CD14-positive monocyte (primary cell): Measurements from ENCODE around the gene SIGMAR1. TPM values are rescaled to one million over a fixed set of nuclear protein-coding genes. Genes with fewer than 3 reads are reported as not detected.

Source experiments
- DNase-seq, 3 donors: peaks; one replicate each; pipeline ENCODE4 v3.0.0-alpha.2; 2011 to 2022
- H2AFZ ChIP-seq: 2 replicates; pipeline ENCODE4 v1.6.0; 2012; ENCODE audit warnings: mild to moderate bottlenecking, low read depth, low read length, inconsistent platforms; ENCODE audit not compliant: insufficient read depth, poor library complexity, severe bottlenecking
- H3K27ac ChIP-seq, 2 donors: 1 replicate in 1 of 2; 2 replicates in 1 of 2; pipeline ENCODE4 v1.5.1; 2012 to 2013; ENCODE audit warnings: low read length in 2 of 2, control low read depth in 1 of 2, inconsistent platforms in 1 of 2, low read depth in 1 of 2, mild to moderate bottlenecking in 1 of 2
- H3K27me3 ChIP-seq, 2 donors: one replicate each; pipeline versions ENCODE4 v1.6.0 to v1.6.1; 2011 to 2013; ENCODE audit warnings: low read length in 2 of 2; ENCODE audit not compliant: control insufficient read depth in 2 of 2, insufficient read depth in 2 of 2
- H3K36me3 ChIP-seq, 2 donors: replicated peaks in 1 of 2; 1 replicate in 1 of 2; 2 replicates in 1 of 2; pipeline versions ENCODE4 v1.5.1 to v1.6.1; 2012 to 2013; ENCODE audit warnings: low read length in 2 of 2, control low read depth in 1 of 2, inconsistent platforms in 1 of 2, mild to moderate bottlenecking in 1 of 2; ENCODE audit not compliant: insufficient read depth in 2 of 2, control insufficient read depth in 1 of 2
- H3K4me1 ChIP-seq, 2 donors: 1 replicate in 1 of 2; 2 replicates in 1 of 2; pipeline versions ENCODE4 v1.5.1 to v1.6.1; 2012 to 2013; ENCODE audit warnings: low read length in 2 of 2, control low read depth in 1 of 2, inconsistent platforms in 1 of 2, mild to moderate bottlenecking in 1 of 2, moderate library complexity in 1 of 2; ENCODE audit not compliant: insufficient read depth in 2 of 2, control insufficient read depth in 1 of 2
- H3K4me2 ChIP-seq: replicated peaks from 2 replicates; pipeline ENCODE3; 2012; ENCODE audit warnings: low read length, moderate library complexity, mild to moderate bottlenecking; ENCODE audit not compliant: poor library complexity, severe bottlenecking; ENCODE audit errors: extremely low read depth
- H3K4me3 ChIP-seq, 3 experiments: fragments of 200-600 bp in 1 of 3; sonication (generic) in 1 of 3; replicated peaks in 1 of 3; 1 replicate in 2 of 3; 2 replicates in 1 of 3; pipeline ENCODE4 v1.5.1; 2011 to 2013; ENCODE audit warnings: low read length in 3 of 3, mild to moderate bottlenecking in 3 of 3, control low read depth in 2 of 3, low read depth in 2 of 3, inconsistent platforms in 1 of 3, moderate library complexity in 1 of 3
- H3K79me2 ChIP-seq: 2 replicates; pipeline ENCODE4 v1.6.0; 2012; ENCODE audit warnings: mild to moderate bottlenecking, control low read depth, inconsistent platforms, low read length, moderate library complexity; ENCODE audit not compliant: insufficient read depth
- H3K9ac ChIP-seq: 2 replicates; pipeline ENCODE4 v1.6.0; 2017; ENCODE audit warnings: low read length, mild to moderate bottlenecking; ENCODE audit not compliant: insufficient read depth, poor library complexity, severe bottlenecking
- H3K9me3 ChIP-seq, 2 donors: replicated peaks in 1 of 2; 1 replicate in 1 of 2; 2 replicates in 1 of 2; pipeline versions ENCODE4 v1.5.1 to v1.6.1; 2012 to 2013; ENCODE audit warnings: low read length in 2 of 2, control low read depth in 1 of 2; ENCODE audit not compliant: control insufficient read depth in 1 of 2, insufficient read depth in 1 of 2
- H4K20me1 ChIP-seq: 2 replicates; pipeline ENCODE4 v1.6.0; 2012; ENCODE audit warnings: mild to moderate bottlenecking, low read length, control low read depth, moderate library complexity; ENCODE audit not compliant: insufficient read depth
- H3K27ac Mint-ChIP-seq, 7 donors: one replicate each; pipeline ENCODE4 v1.8.0; 2020; ENCODE audit warnings: mild to moderate bottlenecking in 7 of 7, mixed read lengths in 7 of 7, moderate library complexity in 6 of 7, inconsistent platforms in 2 of 7
- H3K27me3 Mint-ChIP-seq, 3 donors: one replicate each; pipeline ENCODE4 v1.8.0; 2021 to 2022; ENCODE audit warnings: low read depth in 3 of 3, mild to moderate bottlenecking in 3 of 3, mixed read lengths in 3 of 3, moderate library complexity in 3 of 3, inconsistent platforms in 1 of 3
- H3K36me3 Mint-ChIP-seq, 2 donors: one replicate each; pipeline ENCODE4 v1.8.0; 2020; ENCODE audit warnings: mixed read lengths in 2 of 2, inconsistent platforms in 1 of 2, mild to moderate bottlenecking in 1 of 2
- H3K4me1 Mint-ChIP-seq: one replicate; pipeline ENCODE4 v1.8.0; 2020; ENCODE audit warnings: mild to moderate bottlenecking, mixed read lengths
- H3K4me3 Mint-ChIP-seq, 2 donors: one replicate each; pipeline ENCODE4 v1.8.0; 2020; ENCODE audit warnings: mild to moderate bottlenecking in 2 of 2, mixed read lengths in 2 of 2, moderate library complexity in 1 of 2
- H3K9me3 Mint-ChIP-seq, 7 donors: one replicate each; pipeline ENCODE4 v1.8.0; 2020 to 2022; ENCODE audit warnings: mixed read lengths in 7 of 7, mild to moderate bottlenecking in 6 of 7, moderate library complexity in 6 of 7, inconsistent platforms in 2 of 7
- WGBS: methylation state at CpG from one replicate; pipeline ENCODE4 v1.1.5; 2013; ENCODE audit warnings: missing lambda C conversion rate; ENCODE audit not compliant: insufficient coverage; 5-methylcytosine and 5-hydroxymethylcytosine counted together
- intact Hi-C, 2 donors: fragments of 100-400 bp; cut with micrococcal nuclease; formaldehyde crosslinking; loops; one replicate each; pipeline versions ENCODE4 v1.15.0 to v1.15.1; 2023
- polyA plus RNA-seq, 3 donors: library from polyadenylated mRNA; depleted of rRNA in 1 of 3; unstranded in 2 of 3; stranded (reverse) in 1 of 3; fragments of 300-500 nt in 2 of 3; fragments of >200 nt in 1 of 3; fragmentation: Illumina TruSeq in 2 of 3; gene quantifications; 1 replicate in 2 of 3; 2 replicates in 1 of 3; pipeline ENCODE4 v1.2.3, GENCODE V29; 2012 to 2021
- TF ChIP-seq, protein P1 (sequence below): fragments of 200-600 bp; IDR thresholded peaks from one replicate; pipeline ENCODE4 v1.8.0; 2022; ENCODE audit warnings: antibody characterized with exemption, mild to moderate bottlenecking

Gene SIGMAR1
- polyA plus RNA-seq, 3 donors = 26.6 to 59.6 (median 49.5) TPM

DNA sequence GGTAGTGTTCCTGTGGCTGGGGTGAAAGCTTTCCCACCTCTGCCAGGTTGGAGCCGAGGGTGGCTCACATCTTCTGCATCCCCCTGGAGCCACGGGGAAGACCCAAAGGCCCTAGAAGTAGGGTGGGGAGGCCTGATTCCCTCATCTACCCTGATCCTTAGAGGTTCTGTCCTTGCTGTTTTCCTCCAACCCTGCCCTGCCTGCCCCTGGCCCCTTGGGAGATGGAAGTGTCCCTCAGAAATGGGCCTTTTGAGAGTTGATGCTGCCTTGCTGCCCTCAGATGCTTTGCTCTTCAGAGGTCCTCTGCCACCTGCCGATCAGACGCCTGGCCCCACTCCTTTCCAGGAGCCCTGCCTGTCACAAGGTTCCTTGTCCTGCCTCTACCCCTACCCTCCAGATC lies 47.2 kb upstream of the SIGMAR1 start:
- 94% methylated on average over 2 of the region's 4 CpGs for WGBS
- no peak for DNase-seq
- H3K27ac ChIP-seq = no peak overlapping the region

DNA sequence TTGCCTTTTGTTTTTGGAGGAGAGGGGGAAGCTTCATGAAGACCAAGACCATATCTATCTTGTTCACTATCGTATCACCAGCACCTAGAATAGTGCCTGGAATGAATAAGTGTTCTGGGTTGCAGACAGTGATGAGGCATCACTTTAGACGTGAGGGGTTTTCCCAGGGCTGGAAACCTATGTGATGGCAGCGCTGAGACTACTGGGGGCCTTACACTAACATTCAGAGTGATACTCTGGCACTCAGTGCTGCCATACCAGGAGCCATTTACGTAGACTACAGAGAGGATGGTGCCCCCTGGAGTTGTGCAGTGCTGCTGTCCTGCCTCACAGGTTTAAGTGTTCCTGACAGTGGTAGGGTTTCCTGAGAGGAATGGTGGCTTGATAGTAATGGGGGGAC lies 46.6 kb upstream of the SIGMAR1 start:
- H3K4me1 Mint-ChIP-seq = peaks cover 20% of the 10 kb centered on the region
- H3K4me3 Mint-ChIP-seq = no peak overlapping the region
- TF ChIP-seq, protein P1, sequence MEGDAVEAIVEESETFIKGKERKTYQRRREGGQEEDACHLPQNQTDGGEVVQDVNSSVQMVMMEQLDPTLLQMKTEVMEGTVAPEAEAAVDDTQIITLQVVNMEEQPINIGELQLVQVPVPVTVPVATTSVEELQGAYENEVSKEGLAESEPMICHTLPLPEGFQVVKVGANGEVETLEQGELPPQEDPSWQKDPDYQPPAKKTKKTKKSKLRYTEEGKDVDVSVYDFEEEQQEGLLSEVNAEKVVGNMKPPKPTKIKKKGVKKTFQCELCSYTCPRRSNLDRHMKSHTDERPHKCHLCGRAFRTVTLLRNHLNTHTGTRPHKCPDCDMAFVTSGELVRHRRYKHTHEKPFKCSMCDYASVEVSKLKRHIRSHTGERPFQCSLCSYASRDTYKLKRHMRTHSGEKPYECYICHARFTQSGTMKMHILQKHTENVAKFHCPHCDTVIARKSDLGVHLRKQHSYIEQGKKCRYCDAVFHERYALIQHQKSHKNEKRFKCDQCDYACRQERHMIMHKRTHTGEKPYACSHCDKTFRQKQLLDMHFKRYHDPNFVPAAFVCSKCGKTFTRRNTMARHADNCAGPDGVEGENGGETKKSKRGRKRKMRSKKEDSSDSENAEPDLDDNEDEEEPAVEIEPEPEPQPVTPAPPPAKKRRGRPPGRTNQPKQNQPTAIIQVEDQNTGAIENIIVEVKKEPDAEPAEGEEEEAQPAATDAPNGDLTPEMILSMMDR = no peak
- no peaks in the 10 kb centered on the region for H3K36me3 ChIP-seq
- H3K36me3 Mint-ChIP-seq = no peaks in the 10 kb centered on the region
- H3K9me3 ChIP-seq = no peaks in the 10 kb centered on the region
- H3K79me2 ChIP-seq = no peaks in the 10 kb centered on the region
- intact Hi-C loops = no loop called here
- H3K4me2 ChIP-seq = no peak overlapping the region
- H2AFZ ChIP-seq = no peak overlapping the region
- H3K27ac ChIP-seq = no peak overlapping the region
- peaks cover 0 to 6% (median 0%) of the 10 kb centered on the region in 3 donors for H3K27me3 Mint-ChIP-seq
- no peak overlapping the region for H3K4me3 ChIP-seq
- no peak overlapping the region for H3K9ac ChIP-seq
- no peaks in the 10 kb centered on the region for H4K20me1 ChIP-seq
- peaks cover 12% of the 10 kb centered on the region in 2 donors for H3K4me1 ChIP-seq
- H3K9me3 Mint-ChIP-seq = peaks cover 0 to 3% (median 0%) of the 10 kb centered on the region in 7 donors
- H3K27ac Mint-ChIP-seq = no peak overlapping the region
- DNase-seq = no peak
- 93% methylated on average over 3 of the region's 4 CpGs for WGBS
- H3K27me3 ChIP-seq = no peaks in the 10 kb centered on the region

More for the DNA sequence above, 47.2 kb upstream of the SIGMAR1 start:
- intact Hi-C loops = no loop called here
- H3K27me3 ChIP-seq = no peaks in the 10 kb centered on the region
- H3K4me1 Mint-ChIP-seq = peaks cover 20% of the 10 kb centered on the region
- H3K9ac ChIP-seq = no peak overlapping the region
- H3K36me3 Mint-ChIP-seq = no peaks in the 10 kb centered on the region
- H4K20me1 ChIP-seq = no peaks in the 10 kb centered on the region
- no peak overlapping the region for H3K4me3 Mint-ChIP-seq
- H3K27ac Mint-ChIP-seq = peak overlapping the region in 1 of 7 donors; percentile 70
- TF ChIP-seq, protein P1 = no peak
- no peak overlapping the region for H3K4me2 ChIP-seq
- H3K36me3 ChIP-seq = no peaks in the 10 kb centered on the region
- H2AFZ ChIP-seq = no peak overlapping the region
- H3K27me3 Mint-ChIP-seq = peaks cover 0 to 6% (median under 1%) of the 10 kb centered on the region in 3 donors
- H3K4me3 ChIP-seq = no peak overlapping the region
- peaks cover 0 to 3% (median 0%) of the 10 kb centered on the region in 7 donors for H3K9me3 Mint-ChIP-seq
- H3K9me3 ChIP-seq = no peaks in the 10 kb centered on the region
- H3K4me1 ChIP-seq = peaks cover 12% of the 10 kb centered on the region in 2 donors
- no peaks in the 10 kb centered on the region for H3K79me2 ChIP-seq
